H9 (cell line): ENCODE results near the gene NENF. TPM values are rescaled to one million over a fixed set of nuclear protein-coding genes. Genes with fewer than 3 reads are reported as not detected.

ENCODE experiments used
- DNase-seq: peaks from one replicate; pipeline ENCODE4 v3.0.0-alpha.2; 2017
- H2AFZ ChIP-seq: one replicate; pipeline ENCODE4 v1.6.1; 2013; ENCODE audit warnings: mild to moderate bottlenecking, low read length, control low read depth, moderate library complexity
- H2AK5ac ChIP-seq: 2 replicates; pipeline ENCODE4 v1.6.1; 2013; ENCODE audit warnings: low read length, control low read depth, mixed read lengths; ENCODE audit not compliant: insufficient read length
- H2BK120ac ChIP-seq: one replicate; pipeline ENCODE4 v1.6.1; 2013; ENCODE audit warnings: low read depth, mild to moderate bottlenecking, low read length, control low read depth, inconsistent platforms; ENCODE audit not compliant: poor library complexity, severe bottlenecking
- H2BK12ac ChIP-seq: 2 replicates; pipeline ENCODE4 v1.6.1; 2013; ENCODE audit warnings: low read length, control low read depth, mixed read lengths, low read depth; ENCODE audit not compliant: insufficient read length
- H2BK15ac ChIP-seq: 2 replicates; pipeline ENCODE4 v1.6.1; 2013; ENCODE audit warnings: low read depth, low read length, control low read depth
- H2BK20ac ChIP-seq: one replicate; pipeline ENCODE4 v1.6.1; 2013; ENCODE audit warnings: low read depth, mild to moderate bottlenecking, low read length, control low read depth, inconsistent platforms; ENCODE audit not compliant: poor library complexity, severe bottlenecking
- H2BK5ac ChIP-seq: 2 replicates; pipeline ENCODE4 v1.6.1; 2013; ENCODE audit warnings: low read length, control low read depth, mixed read lengths; ENCODE audit not compliant: insufficient read length
- H3K14ac ChIP-seq: 2 replicates; pipeline ENCODE4 v1.6.1; 2013; ENCODE audit warnings: low read length, control low read depth; ENCODE audit not compliant: insufficient read depth
- H3K18ac ChIP-seq: 2 replicates; pipeline ENCODE4 v1.6.1; 2013; ENCODE audit warnings: low read depth, mild to moderate bottlenecking, mixed read lengths, low read length, control low read depth; ENCODE audit not compliant: insufficient read length
- H3K23ac ChIP-seq: 2 replicates; pipeline ENCODE4 v1.6.1; 2013; ENCODE audit warnings: low read length, control low read depth, mixed read lengths, low read depth; ENCODE audit not compliant: insufficient read length
- H3K23me2 ChIP-seq: 2 replicates; pipeline ENCODE4 v1.6.1; 2013; ENCODE audit warnings: low read depth, mild to moderate bottlenecking, mixed read lengths, low read length, control low read depth; ENCODE audit not compliant: insufficient read length, poor library complexity, severe bottlenecking
- H3K27ac ChIP-seq: 2 replicates; pipeline ENCODE4 v1.5.1; 2013; ENCODE audit warnings: low read length, control low read depth, mixed read lengths, low read depth; ENCODE audit not compliant: insufficient read length
- H3K27me3 ChIP-seq: 2 replicates; pipeline ENCODE4 v1.6.1; 2013; ENCODE audit warnings: low read length, control low read depth, inconsistent platforms; ENCODE audit not compliant: insufficient read depth
- H3K4ac ChIP-seq: 2 replicates; pipeline ENCODE4 v1.6.1; 2013; ENCODE audit warnings: low read depth, mild to moderate bottlenecking, control low read depth, inconsistent platforms, low read length, moderate library complexity
- H3K4me1 ChIP-seq: 2 replicates; pipeline ENCODE4 v1.6.1; 2013; ENCODE audit warnings: low read length, control low read depth, inconsistent platforms; ENCODE audit not compliant: insufficient read depth
- H3K4me2 ChIP-seq: 2 replicates; pipeline ENCODE4 v1.6.1; 2013; ENCODE audit warnings: low read length, control low read depth, mixed read lengths; ENCODE audit not compliant: insufficient read length, insufficient read depth
- H3K56ac ChIP-seq: 2 replicates; pipeline ENCODE4 v1.6.1; 2013; ENCODE audit warnings: low read depth, mild to moderate bottlenecking, mixed read lengths, low read length, control low read depth; ENCODE audit not compliant: insufficient read length
- H3K79me1 ChIP-seq: 2 replicates; pipeline ENCODE4 v1.6.1; 2013; ENCODE audit warnings: low read depth, mild to moderate bottlenecking, moderate library complexity, low read length, control low read depth, inconsistent platforms; ENCODE audit not compliant: insufficient read depth, poor library complexity, severe bottlenecking
- H3K79me2 ChIP-seq: 2 replicates; pipeline ENCODE4 v1.6.1; 2013; ENCODE audit warnings: low read length, control low read depth, inconsistent platforms; ENCODE audit not compliant: insufficient read depth
- H3K9ac ChIP-seq: 2 replicates; pipeline ENCODE4 v1.6.1; 2013; ENCODE audit warnings: low read length, control low read depth, mixed read lengths; ENCODE audit not compliant: insufficient read length; ENCODE audit errors: extremely low read depth
- H3K9me3 ChIP-seq: one replicate; pipeline ENCODE4 v1.6.1; 2013; ENCODE audit warnings: low read depth, low read length, inconsistent platforms; ENCODE audit not compliant: control insufficient read depth
- H3T11ph ChIP-seq: one replicate; pipeline ENCODE4 v1.6.1; 2013; ENCODE audit warnings: mild to moderate bottlenecking, low read length, control low read depth, inconsistent platforms
- H4K20me1 ChIP-seq: one replicate; pipeline ENCODE4 v1.6.1; 2013; ENCODE audit not compliant: control insufficient read depth, insufficient read length, insufficient read depth
- H4K5ac ChIP-seq: 2 replicates; pipeline ENCODE4 v1.6.1; 2013; ENCODE audit warnings: low read depth, mild to moderate bottlenecking, mixed read lengths, low read length, control low read depth; ENCODE audit not compliant: insufficient read length
- H4K8ac ChIP-seq: replicated peaks from 2 replicates; pipeline ENCODE4 v1.6.1; 2013; ENCODE audit warnings: low read length, control low read depth, mixed read lengths, low read depth; ENCODE audit not compliant: insufficient read length
- H4K91ac ChIP-seq: 2 replicates; pipeline ENCODE4 v1.6.1; 2013; ENCODE audit warnings: low read depth, mild to moderate bottlenecking, moderate library complexity, mixed read lengths, low read length, control low read depth; ENCODE audit not compliant: insufficient read length
- H3K27ac Mint-ChIP-seq, 3 experiments: 2 replicates in 2 of 3; 3 replicates in 1 of 3; pipeline ENCODE4 v1.8.0; 2020 to 2021; ENCODE audit warnings: mixed read lengths in 3 of 3, mild to moderate bottlenecking in 1 of 3, moderate library complexity in 1 of 3
- H3K27me3 Mint-ChIP-seq: 2 replicates; pipeline ENCODE4 v1.8.0; 2021; ENCODE audit warnings: low read depth, mild to moderate bottlenecking, moderate library complexity, mixed read lengths
- H3K36me3 Mint-ChIP-seq, 3 experiments: 2 replicates in 2 of 3; 3 replicates in 1 of 3; pipeline ENCODE4 v1.8.0; 2020 to 2021; ENCODE audit warnings: low read depth in 3 of 3, mixed read lengths in 3 of 3; ENCODE audit not compliant: insufficient read depth in 1 of 3
- H3K4me1 Mint-ChIP-seq, 2 experiments: 2 replicates each; pipeline ENCODE4 v1.8.0; 2020; ENCODE audit warnings: mixed read lengths in 2 of 2
- H3K4me3 Mint-ChIP-seq, 2 experiments: 2 replicates in 1 of 2; 3 replicates in 1 of 2; pipeline ENCODE4 v1.8.0; 2020 to 2021; ENCODE audit warnings: mild to moderate bottlenecking in 2 of 2, mixed read lengths in 2 of 2, moderate library complexity in 1 of 2
- H3K9me3 Mint-ChIP-seq, 2 experiments: 2 replicates in 1 of 2; 3 replicates in 1 of 2; pipeline ENCODE4 v1.8.0; 2020; ENCODE audit warnings: mild to moderate bottlenecking in 2 of 2, mixed read lengths in 2 of 2, moderate library complexity in 1 of 2
- WGBS: extraction: QIAGEN DNeasy Blood & Tissue Kit; methylation state at CpG from one replicate; pipeline ENCODE4 v1.1.7; 2013; ENCODE audit warnings: missing lambda C conversion rate, low lambda C conversion rate, mixed read lengths; ENCODE audit not compliant: insufficient read length; ENCODE audit errors: extremely low coverage; 5-methylcytosine and 5-hydroxymethylcytosine counted together
- total RNA-seq: library from RNA; stranded (reverse); gene quantifications from 2 replicates; pipeline ENCODE4 v1.2.1, GENCODE V29; 2021
- TF ChIP-seq, protein P1 (sequence below): fragments of 200-600 bp; sonication (generic); conservative IDR thresholded peaks from 3 replicates; pipeline ENCODE4 v1.8.0; 2021; ENCODE audit warnings: antibody characterized with exemption, mild to moderate bottlenecking

The NENF gene
- total RNA-seq, 1 experiment from 2014 or later: 28.3 TPM

DNA sequence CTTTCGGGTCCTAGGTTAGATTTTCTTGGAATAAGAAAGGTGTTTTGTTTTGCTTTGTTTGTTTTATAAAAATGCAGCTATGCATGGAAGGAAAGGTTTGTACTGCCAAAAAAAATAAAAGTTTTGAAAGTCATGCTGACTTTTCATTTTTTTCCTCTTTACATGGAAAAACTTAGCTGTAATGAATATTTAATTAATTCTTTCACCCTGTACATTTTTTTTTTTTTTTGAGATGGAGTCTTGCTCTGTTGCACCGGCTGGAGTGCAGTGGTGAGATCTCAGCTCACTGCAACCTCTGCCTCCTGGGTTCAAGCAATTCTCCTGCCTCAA is 48.7 kb downstream of the NENF start:
- no peaks in the 10 kb centered on the region for H4K20me1 ChIP-seq
- WGBS: no CpG with 5 or more reads among the region's 2 CpGs
- no peaks in the 10 kb centered on the region for H3K4me1 ChIP-seq
- no peak overlapping the region for H3K4me2 ChIP-seq
- H3K79me2 ChIP-seq: no peaks in the 10 kb centered on the region
- H3K23me2 ChIP-seq: no peaks in the 10 kb centered on the region
- no peak overlapping the region for H3K4me3 Mint-ChIP-seq
- H3K27ac Mint-ChIP-seq: no peak overlapping the region
- H3K79me1 ChIP-seq: no peaks in the 10 kb centered on the region
- no peak overlapping the region for H2BK20ac ChIP-seq
- H2BK12ac ChIP-seq: no peak overlapping the region
- no peak overlapping the region for H3K27ac ChIP-seq
- H3K36me3 Mint-ChIP-seq: no peaks in the 10 kb centered on the region
- H4K8ac ChIP-seq: no peak overlapping the region
- no peak overlapping the region for H3K14ac ChIP-seq
- no peak overlapping the region for H3K9ac ChIP-seq
- no peak overlapping the region for H2BK15ac ChIP-seq
- H3K18ac ChIP-seq: no peak overlapping the region
- H3K9me3 ChIP-seq: no peaks in the 10 kb centered on the region
- H3K56ac ChIP-seq: no peak overlapping the region
- H2BK5ac ChIP-seq: no peak overlapping the region
- no peaks in the 10 kb centered on the region for H3K9me3 Mint-ChIP-seq
- no peak overlapping the region for H3K23ac ChIP-seq
- H3K27me3 Mint-ChIP-seq: peaks cover 2% of the 10 kb centered on the region
- H3T11ph ChIP-seq: no peak overlapping the region
- DNase-seq: no peak
- H2AK5ac ChIP-seq: no peak overlapping the region
- H2AFZ ChIP-seq: no peak overlapping the region
- peaks cover 17 to 23% of the 10 kb centered on the region in 2 experiments for H3K4me1 Mint-ChIP-seq
- no peak overlapping the region for H3K4ac ChIP-seq
- H3K27me3 ChIP-seq: no peaks in the 10 kb centered on the region
- H4K5ac ChIP-seq: no peak overlapping the region
- H2BK120ac ChIP-seq: no peak overlapping the region
- H4K91ac ChIP-seq: no peak overlapping the region
- TF ChIP-seq, protein P1, sequence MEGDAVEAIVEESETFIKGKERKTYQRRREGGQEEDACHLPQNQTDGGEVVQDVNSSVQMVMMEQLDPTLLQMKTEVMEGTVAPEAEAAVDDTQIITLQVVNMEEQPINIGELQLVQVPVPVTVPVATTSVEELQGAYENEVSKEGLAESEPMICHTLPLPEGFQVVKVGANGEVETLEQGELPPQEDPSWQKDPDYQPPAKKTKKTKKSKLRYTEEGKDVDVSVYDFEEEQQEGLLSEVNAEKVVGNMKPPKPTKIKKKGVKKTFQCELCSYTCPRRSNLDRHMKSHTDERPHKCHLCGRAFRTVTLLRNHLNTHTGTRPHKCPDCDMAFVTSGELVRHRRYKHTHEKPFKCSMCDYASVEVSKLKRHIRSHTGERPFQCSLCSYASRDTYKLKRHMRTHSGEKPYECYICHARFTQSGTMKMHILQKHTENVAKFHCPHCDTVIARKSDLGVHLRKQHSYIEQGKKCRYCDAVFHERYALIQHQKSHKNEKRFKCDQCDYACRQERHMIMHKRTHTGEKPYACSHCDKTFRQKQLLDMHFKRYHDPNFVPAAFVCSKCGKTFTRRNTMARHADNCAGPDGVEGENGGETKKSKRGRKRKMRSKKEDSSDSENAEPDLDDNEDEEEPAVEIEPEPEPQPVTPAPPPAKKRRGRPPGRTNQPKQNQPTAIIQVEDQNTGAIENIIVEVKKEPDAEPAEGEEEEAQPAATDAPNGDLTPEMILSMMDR: no peak
